Activated CD4-positive, alpha-beta T cell treated with anti-CD3 and anti-CD28 coated beads for 36 hours (primary cell): ENCODE measurements around the gene MSI2. TPM values are rescaled to one million over a fixed set of nuclear protein-coding genes. Genes with fewer than 3 reads are reported as not detected.

ENCODE experiments used
- ATAC-seq: fragments of 200-7000 bp; cut with Tn5 transposase; one replicate; pipeline ENCODE4 v1.10.0; 2021; ENCODE audit warnings: mild to moderate bottlenecking, moderate library complexity
- CTCF ChIA-PET: fragments of 350-600 bp; sonication (Branson Sonifier 250); formaldehyde crosslinking; loops from one replicate; lab custom pipeline; 2021; ENCODE audit warnings: antibody characterized with exemption; lab: Charles Lee
- POLR2A ChIA-PET: fragments of 350-600 bp; sonication (Branson Sonifier 250); formaldehyde crosslinking; loops from one replicate; lab custom pipeline; 2021; ENCODE audit warnings: antibody characterized with exemption, inconsistent platforms; lab: Charles Lee
- DNase-seq: peaks from one replicate; pipeline ENCODE4 v3.0.0-alpha.2; 2020
- H3K27ac Mint-ChIP-seq: one replicate; pipeline ENCODE4 v1.8.0; 2021; ENCODE audit warnings: mixed read lengths
- H3K27me3 Mint-ChIP-seq: one replicate; pipeline ENCODE4 v1.8.0; 2021; ENCODE audit warnings: mixed read lengths
- H3K36me3 Mint-ChIP-seq: one replicate; pipeline ENCODE4 v1.8.0; 2021; ENCODE audit warnings: low read depth, mixed read lengths
- H3K4me1 Mint-ChIP-seq: one replicate; pipeline ENCODE4 v1.8.0; 2021; ENCODE audit warnings: mixed read lengths
- H3K4me3 Mint-ChIP-seq: one replicate; pipeline ENCODE4 v1.8.0; 2021; ENCODE audit warnings: mild to moderate bottlenecking, moderate library complexity, mixed read lengths
- H3K9me3 Mint-ChIP-seq: one replicate; pipeline ENCODE4 v1.8.0; 2021; ENCODE audit warnings: low read depth, mixed read lengths
- intact Hi-C, 2 experiments: fragments of 100-400 bp; cut with DNase I in 1 of 2; cut with micrococcal nuclease in 1 of 2; formaldehyde crosslinking; loops; one replicate each; pipeline versions ENCODE4 v1.14.2 to v1.15.1; 2022 to 2024; cut with DNase I, micrococcal nuclease
- total RNA-seq, 2 experiments: library from RNA; stranded (reverse); gene quantifications; one replicate each; pipeline ENCODE4 v1.2.3, GENCODE V29; 2021

The MSI2 gene
- total RNA-seq, 2 experiments from 2014 or later = 55.3 to 57.2 TPM

DNA sequence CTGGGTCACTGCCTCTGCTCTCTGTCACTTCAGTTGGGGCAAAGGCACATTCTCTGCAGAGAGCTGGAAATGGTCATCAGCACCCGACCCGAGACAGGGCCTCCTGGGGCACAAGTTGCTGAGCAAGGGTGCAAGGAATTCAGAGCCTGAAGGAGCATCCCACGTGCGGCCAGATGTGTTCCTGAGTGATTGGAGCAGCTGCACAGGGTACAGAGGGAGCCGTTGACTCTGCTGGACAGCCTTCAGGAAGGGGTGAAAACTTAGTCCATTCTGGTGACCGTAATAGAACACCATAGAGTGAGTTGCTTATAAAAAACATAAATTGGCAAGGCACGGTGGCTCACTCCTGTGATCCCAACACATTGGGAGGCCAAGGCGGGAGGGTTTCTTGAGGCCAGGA is 382.0 kb downstream of the MSI2 start:
- H3K27ac Mint-ChIP-seq = no peak overlapping the region
- intact Hi-C loops = no loop called here
- H3K4me3 Mint-ChIP-seq = no peak overlapping the region
- ChIA-PET CTCF (interaction anchor here (1.0 kb wide), 1 partner anchor 394 kb away, joined by 3 read pairs; no protein-coding TSS in a partner anchor), POLR2A (no interaction called here)
- no peaks in the 10 kb centered on the region for H3K27me3 Mint-ChIP-seq
- H3K4me1 Mint-ChIP-seq = no peaks in the 10 kb centered on the region
- H3K36me3 Mint-ChIP-seq = peaks cover 14% of the 10 kb centered on the region
- H3K9me3 Mint-ChIP-seq = peaks cover 2% of the 10 kb centered on the region
- ATAC-seq (no peak), DNase-seq (no peak)

DNA sequence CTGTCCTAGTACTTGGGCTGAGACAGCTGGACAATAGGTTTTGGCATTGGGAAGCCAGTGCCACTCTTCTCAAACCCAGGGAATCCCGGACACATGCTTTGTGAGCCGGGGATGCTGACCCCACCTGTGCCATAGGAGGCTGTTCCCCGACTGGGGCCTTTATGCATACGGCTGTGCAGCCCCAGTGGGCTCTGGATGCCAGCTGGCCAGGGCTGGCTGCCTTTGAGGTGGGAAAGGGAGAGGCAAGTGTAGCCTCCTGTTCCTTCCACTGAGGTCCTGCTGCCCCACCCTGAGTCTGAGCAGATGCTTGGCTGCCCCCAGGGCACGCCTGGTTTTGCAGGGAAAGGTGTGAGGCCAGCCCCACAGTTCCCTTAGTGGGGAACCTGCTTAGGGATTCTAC is 383.1 kb downstream of the MSI2 start:
- POLR2A ChIA-PET = no interaction called here
- intact Hi-C loops = no loop called here
- Mint-ChIP-seq H3K4me1 (peaks cover under 1% of the 10 kb centered on the region), H3K4me3 (no peak overlapping the region), H3K27me3 (no peaks in the 10 kb centered on the region), H3K27ac (no peak overlapping the region), H3K36me3 (peaks cover 5% of the 10 kb centered on the region), H3K9me3 (no peaks in the 10 kb centered on the region)
- CTCF ChIA-PET = interaction anchor here (0.6 to 0.7 kb wide), 2 partner anchors 19 to 395 kb away, joined by 3 read pairs; no protein-coding TSS in a partner anchor
- no peak for DNase-seq
- ATAC-seq = no peak

DNA sequence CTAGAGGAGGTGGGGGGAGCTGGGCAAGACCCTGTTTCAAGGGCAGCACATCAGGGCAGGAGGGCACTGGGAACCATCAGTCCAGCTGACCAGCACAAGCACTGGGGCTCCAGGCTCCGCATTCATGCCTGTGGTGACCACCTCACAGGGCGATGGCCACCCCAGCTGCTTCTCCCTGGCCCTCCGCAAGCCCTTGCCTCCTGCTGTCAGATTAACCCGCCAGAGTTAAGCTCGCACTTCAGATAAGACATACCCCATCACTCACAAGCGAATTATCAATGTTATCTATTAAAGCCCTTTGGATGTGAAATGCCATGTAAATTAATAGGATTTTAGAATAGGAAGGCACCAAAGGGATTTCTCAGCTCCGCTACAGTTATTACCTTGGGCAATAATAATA is 383.8 kb downstream of the MSI2 start:
- Mint-ChIP-seq H3K36me3 (peaks cover 5% of the 10 kb centered on the region), H3K27ac (no peak overlapping the region), H3K4me1 (peaks cover 3% of the 10 kb centered on the region), H3K9me3 (no peaks in the 10 kb centered on the region), H3K27me3 (no peaks in the 10 kb centered on the region), H3K4me3 (no peak overlapping the region)
- ATAC-seq (no peak), DNase-seq (no peak)
- POLR2A ChIA-PET = no interaction called here
- CTCF ChIA-PET = interaction anchor here (0.6 to 1.0 kb wide), 3 partner anchors 18 to 397 kb away, joined by 3 read pairs; no protein-coding TSS in a partner anchor
- intact Hi-C loops = no loop called here

DNA sequence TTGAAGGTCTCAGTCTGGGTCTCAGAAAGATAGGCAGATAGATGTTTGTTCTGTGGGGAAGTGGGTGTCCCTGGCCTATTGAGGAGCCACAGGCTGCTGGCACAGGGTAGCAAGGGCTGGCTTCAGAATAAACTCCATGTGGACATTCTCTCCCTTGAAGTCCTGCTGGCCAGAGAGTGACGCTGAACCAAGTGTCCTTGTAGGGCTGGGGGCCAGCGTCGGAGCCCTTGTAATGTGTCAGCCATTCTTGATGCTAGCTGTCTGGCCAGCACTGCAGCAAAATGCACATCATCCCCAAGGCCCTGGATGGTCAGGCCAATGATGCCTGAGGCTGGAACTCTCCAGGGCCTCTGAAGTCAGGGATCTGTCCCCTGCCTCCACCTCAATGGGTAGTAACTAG is 385.4 kb downstream of the MSI2 start:
- DNase-seq (no peak), ATAC-seq (no peak)
- Mint-ChIP-seq H3K36me3 (peaks cover 6% of the 10 kb centered on the region), H3K9me3 (no peaks in the 10 kb centered on the region), H3K4me1 (peaks cover 13% of the 10 kb centered on the region), H3K27ac (no peak overlapping the region), H3K4me3 (no peak overlapping the region), H3K27me3 (no peaks in the 10 kb centered on the region)
- ChIA-PET CTCF (interaction anchor here (0.5 kb wide), 1 partner anchor 223 kb away, joined by 4 read pairs; no protein-coding TSS in a partner anchor), POLR2A (no interaction called here)
- intact Hi-C loops = no loop called here

DNA sequence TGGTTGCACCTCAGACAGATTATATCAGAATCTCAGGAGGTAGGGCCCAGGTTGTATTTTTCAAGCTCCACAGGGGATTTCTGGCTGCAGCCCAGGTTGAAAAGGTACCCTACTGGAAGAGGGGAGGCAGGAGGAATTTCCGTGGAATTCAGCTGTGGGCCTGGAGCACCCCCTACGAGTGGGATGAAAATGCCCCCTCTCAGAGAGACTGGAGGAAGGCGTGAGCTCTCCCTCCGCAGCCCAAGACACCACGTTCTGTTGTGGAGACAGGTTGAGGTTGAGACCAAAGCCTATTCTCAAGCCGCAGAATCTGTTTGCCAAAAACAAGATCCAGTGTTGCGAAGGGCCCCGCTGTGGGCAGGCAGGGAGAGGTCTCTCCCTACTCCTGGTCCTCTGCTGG is 386.7 kb downstream of the MSI2 start:
- ChIA-PET CTCF (interaction anchor here (0.9 kb wide), 1 partner anchor 72 kb away, joined by 3 read pairs; no protein-coding TSS in a partner anchor), POLR2A (no interaction called here)
- H3K27me3 Mint-ChIP-seq = no peaks in the 10 kb centered on the region
- intact Hi-C loops = no loop called here
- H3K36me3 Mint-ChIP-seq = peaks cover 3% of the 10 kb centered on the region
- peaks cover 13% of the 10 kb centered on the region for H3K4me1 Mint-ChIP-seq
- no peak overlapping the region for H3K27ac Mint-ChIP-seq
- ATAC-seq = no peak
- no peak for DNase-seq
- no peaks in the 10 kb centered on the region for H3K9me3 Mint-ChIP-seq
- no peak overlapping the region for H3K4me3 Mint-ChIP-seq

DNA sequence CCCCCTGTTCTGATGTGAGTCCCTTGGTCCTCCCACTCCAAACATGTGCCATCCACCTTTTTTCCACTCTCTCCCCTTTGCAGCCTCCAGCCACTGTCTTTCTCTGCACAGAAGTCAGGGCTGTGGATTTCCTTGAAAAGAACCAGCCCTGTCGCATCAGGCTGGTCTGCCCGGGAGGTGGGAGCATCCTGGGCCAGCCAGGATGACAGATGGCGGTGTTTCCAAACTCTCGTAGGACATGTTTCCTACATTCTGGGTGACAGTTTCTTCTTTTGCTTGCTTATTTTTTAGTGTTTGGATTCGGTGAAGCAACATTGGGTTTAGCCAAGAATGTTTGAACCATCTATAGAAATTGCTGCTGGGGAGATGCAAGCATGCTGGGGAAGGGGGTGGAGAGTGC is 388.0 kb downstream of the MSI2 start:
- H3K27ac Mint-ChIP-seq = no peak overlapping the region
- H3K36me3 Mint-ChIP-seq = peaks cover 3% of the 10 kb centered on the region
- no peaks in the 10 kb centered on the region for H3K27me3 Mint-ChIP-seq
- intact Hi-C loops = no loop called here
- H3K4me3 Mint-ChIP-seq = no peak overlapping the region
- DNase-seq (no peak), ATAC-seq (no peak)
- ChIA-PET POLR2A (no interaction called here), CTCF (no interaction called here)
- H3K4me1 Mint-ChIP-seq = peaks cover 13% of the 10 kb centered on the region
- no peaks in the 10 kb centered on the region for H3K9me3 Mint-ChIP-seq

DNA sequence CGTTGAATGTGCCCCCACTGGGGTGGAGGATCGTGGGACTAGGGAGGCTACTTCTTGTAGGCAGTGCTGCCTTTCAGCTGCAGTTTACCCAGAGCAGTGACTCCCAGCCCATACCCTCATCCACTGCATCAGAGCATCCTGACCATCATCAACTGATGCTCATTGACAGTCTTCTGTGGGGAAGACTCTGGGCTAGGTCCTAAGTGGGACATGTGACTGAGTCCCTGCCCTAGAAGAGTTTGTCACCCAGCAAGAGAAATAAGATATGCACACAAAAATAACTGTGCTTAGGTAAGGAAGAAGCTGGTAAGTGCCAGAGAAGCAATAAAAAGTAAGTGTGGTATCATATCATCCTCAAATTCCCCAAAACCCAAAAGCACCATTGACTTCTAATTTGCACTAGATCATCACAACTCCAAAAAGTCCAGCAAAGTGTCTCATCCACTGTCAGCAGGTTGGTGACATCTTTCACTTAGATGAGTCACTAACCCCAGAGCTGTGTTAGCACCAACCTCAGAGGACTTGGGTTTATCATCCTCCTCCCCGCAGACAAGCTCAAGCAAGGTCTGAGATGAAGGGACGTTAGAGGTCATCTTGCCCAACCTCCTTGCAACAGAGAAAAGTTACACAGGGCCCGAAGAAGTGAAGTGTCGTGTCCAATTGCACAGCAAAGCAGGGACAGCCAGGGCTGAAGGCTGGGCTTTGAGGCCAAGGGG is 389.8 kb downstream of the MSI2 start:
- H3K4me3 Mint-ChIP-seq = no peak overlapping the region
- ATAC-seq (peak; percentile 98), DNase-seq (peak; percentile 39)
- no peaks in the 10 kb centered on the region for H3K27me3 Mint-ChIP-seq
- H3K27ac Mint-ChIP-seq = peak overlapping the region; percentile 68
- ChIA-PET CTCF (interaction anchor here (0.6 to 1.5 kb wide), 5 partner anchors 9 to 517 kb away, joined by 3 to 5 read pairs (median 4); no protein-coding TSS in a partner anchor), POLR2A (interaction anchor here (0.6 kb wide), 1 partner anchor 144 kb away, joined by 3 read pairs; no protein-coding TSS in a partner anchor)
- H3K36me3 Mint-ChIP-seq = peaks cover 3% of the 10 kb centered on the region
- peaks cover 13% of the 10 kb centered on the region for H3K4me1 Mint-ChIP-seq
- no peaks in the 10 kb centered on the region for H3K9me3 Mint-ChIP-seq
- intact Hi-C loops = no loop called here

DNA sequence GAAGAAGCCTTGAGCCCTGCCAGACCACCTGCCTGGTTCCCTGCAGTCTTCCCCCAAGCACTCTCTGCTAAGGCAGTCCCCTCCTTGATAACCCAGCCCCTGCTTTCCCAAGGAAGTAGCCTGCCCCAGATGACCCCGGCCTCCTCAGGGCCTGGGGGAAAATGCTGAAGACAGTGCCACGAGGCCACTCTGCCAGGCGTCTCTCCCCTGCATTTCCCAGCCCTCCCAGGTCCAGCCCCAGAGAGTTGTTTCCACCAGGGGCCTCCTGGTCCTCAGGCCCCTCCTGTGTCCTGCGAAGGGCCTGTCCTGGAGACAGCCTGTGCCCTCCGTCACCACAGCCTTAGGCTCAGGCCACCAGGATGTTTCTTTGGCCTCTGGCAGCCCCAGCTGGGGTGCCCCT is 392.4 kb downstream of the MSI2 start:
- Mint-ChIP-seq H3K27me3 (no peaks in the 10 kb centered on the region), H3K4me3 (no peak overlapping the region), H3K27ac (no peak overlapping the region), H3K36me3 (peaks cover 3% of the 10 kb centered on the region), H3K4me1 (peaks cover 13% of the 10 kb centered on the region), H3K9me3 (no peaks in the 10 kb centered on the region)
- ChIA-PET POLR2A (no interaction called here), CTCF (no interaction called here)
- intact Hi-C loops = no loop called here
- ATAC-seq (no peak), DNase-seq (no peak)

DNA sequence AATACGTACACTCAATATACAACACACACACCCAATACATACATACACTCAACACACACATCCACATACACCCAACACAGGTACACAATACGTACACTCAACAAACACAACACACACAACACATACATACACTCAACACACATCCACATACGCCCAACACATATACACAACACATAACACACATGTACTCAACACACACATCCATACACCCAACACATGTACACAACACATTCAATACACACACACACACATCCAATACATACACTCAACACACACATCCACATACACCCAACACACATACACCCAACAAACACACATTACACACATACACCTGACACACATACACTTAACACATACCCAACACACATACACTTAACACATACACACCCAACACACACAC is 392.9 kb downstream of the MSI2 start:
- ChIA-PET CTCF (no interaction called here), POLR2A (no interaction called here)
- Mint-ChIP-seq H3K4me3 (no peak overlapping the region), H3K27me3 (no peaks in the 10 kb centered on the region), H3K27ac (no peak overlapping the region), H3K9me3 (no peaks in the 10 kb centered on the region), H3K4me1 (peaks cover 13% of the 10 kb centered on the region), H3K36me3 (peaks cover 3% of the 10 kb centered on the region)
- intact Hi-C loops = no loop called here
- DNase-seq (no peak), ATAC-seq (no peak)

DNA sequence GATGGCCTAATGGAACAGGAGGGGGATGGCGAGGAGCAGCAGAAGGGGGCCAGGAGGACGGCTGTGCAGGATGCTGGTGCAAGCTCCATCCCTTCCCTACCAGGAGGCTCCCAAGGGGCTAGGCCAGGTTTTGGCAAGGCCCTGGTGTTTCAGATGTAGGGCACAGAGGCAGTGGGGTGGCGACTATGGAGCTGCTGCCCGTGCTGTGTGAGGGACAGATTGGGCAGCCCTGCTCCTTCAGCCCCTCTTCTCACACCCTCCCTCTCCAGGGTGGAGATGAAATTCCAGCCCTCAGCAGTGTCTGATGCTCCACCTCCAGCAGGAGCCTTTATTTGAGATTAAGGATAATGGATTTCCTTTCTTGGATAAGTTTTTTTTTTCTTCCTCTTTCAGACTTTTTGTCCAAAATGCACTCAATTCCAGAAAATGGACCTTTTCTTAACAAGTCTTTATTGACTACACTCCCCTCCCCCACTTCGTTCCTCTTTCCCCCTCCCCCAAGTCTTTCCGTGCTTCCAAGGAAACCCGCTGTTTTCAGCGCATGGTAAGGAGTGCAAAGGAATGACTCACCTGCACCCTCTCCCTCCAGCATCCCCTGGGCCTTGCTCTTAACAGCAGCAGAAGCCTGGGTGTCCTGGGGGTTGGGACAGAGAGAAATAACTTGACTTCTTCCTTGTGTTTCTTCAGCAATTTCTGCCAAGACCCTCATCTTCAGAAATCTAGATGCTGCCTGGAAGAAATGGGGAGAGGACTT is 393.6 kb downstream of the MSI2 start:
- POLR2A ChIA-PET = no interaction called here
- Mint-ChIP-seq H3K36me3 (peaks cover 3% of the 10 kb centered on the region), H3K4me3 (no peak overlapping the region), H3K27me3 (no peaks in the 10 kb centered on the region), H3K9me3 (no peaks in the 10 kb centered on the region), H3K4me1 (peaks cover 10% of the 10 kb centered on the region), H3K27ac (no peak overlapping the region)
- intact Hi-C loops = no loop called here
- DNase-seq = no peak
- CTCF ChIA-PET = interaction anchor here (0.7 to 1.1 kb wide), 2 partner anchors 75 to 98 kb away, joined by 3 read pairs; no protein-coding TSS in a partner anchor
- no peak for ATAC-seq

DNA sequence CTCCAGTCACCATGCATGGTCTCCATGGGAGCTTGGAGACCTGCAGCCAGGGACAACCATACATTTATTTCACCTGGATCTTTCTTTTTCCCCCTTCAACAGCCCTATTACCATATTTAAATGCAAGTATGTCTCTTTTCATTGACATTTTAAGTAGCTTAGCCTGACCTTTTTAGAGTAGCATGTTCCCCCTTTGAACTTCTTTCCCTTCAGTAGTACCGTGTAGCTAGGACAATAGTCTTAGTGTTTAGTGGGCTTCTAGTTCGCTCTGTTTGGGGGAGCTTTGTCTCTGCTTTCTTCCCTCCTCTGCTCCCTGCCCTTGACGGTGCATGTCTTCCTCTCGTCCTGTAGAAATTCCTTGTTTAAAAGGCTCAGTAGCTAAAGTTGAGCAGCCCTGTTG is 394.2 kb downstream of the MSI2 start:
- ATAC-seq (no peak), DNase-seq (no peak)
- H3K9me3 Mint-ChIP-seq = no peaks in the 10 kb centered on the region
- no peak overlapping the region for H3K27ac Mint-ChIP-seq
- H3K4me1 Mint-ChIP-seq = peaks cover 10% of the 10 kb centered on the region
- H3K4me3 Mint-ChIP-seq = no peak overlapping the region
- peaks cover 3% of the 10 kb centered on the region for H3K36me3 Mint-ChIP-seq
- CTCF ChIA-PET = interaction anchor here (0.7 to 1.3 kb wide), 3 partner anchors 15 to 97 kb away, joined by 3 read pairs; no protein-coding TSS in a partner anchor
- intact Hi-C loops = no loop called here
- H3K27me3 Mint-ChIP-seq = no peaks in the 10 kb centered on the region
- POLR2A ChIA-PET = no interaction called here
